PC-3 (cell line): ENCODE results near the gene SPATA46.

ENCODE experiments used
- CTCF ChIP-seq: fragments of 300-600 bp; sonication (generic); conservative IDR thresholded peaks from 2 replicates; pipeline ENCODE4 v1.5.1; 2017; ENCODE audit warnings: antibody characterized with exemption, low read depth, mild to moderate bottlenecking, low read length
- EZH2 ChIP-seq: fragments of 300-600 bp; sonication (generic); IDR thresholded peaks from one replicate; pipeline ENCODE4 v1.6.1; 2017; ENCODE audit warnings: antibody characterized with exemption, mild to moderate bottlenecking, low read length; ENCODE audit not compliant: unreplicated experiment

DNA sequence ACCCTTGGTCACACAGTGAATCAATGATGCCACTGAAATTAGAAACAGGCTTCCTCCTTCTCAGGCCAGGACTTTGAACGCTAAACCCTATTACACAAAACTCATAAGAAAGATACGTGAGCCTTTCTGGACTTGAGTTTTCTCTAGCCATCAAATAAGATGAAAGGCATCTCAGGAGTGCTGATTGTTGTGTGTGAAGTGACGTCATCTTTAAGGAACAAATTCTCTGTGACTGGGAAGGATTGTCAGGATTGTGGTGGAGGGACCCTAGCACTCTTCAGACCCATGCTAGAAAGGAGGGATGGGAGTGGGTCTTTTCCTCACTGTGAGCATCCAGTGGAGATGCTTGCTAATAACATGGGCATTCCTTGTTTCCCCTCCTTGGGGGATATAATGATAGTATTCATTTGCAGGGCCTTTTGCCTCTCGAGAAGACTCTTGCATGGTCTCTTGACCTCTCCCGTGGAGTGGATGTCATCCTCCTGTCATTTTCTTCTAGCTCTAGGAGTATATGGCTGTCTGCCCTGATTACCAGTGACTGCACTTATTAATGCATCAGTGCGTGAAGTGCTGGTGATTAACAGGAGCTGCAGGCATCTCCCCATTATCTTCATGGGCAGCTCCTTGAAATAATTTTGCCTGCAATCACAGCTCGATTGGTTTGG, 39.9 kb downstream of the SPATA46 start:
- TF ChIP-seq CTCF (no peak), EZH2 (no peak)
